Activated CD4-positive, alpha-beta memory T cell treated with anti-CD3 and anti-CD28 coated beads, Interleukin-2, amount 10 ng/mL, durations not matched to agents 7 days and 5 days (primary cell): Measurements from ENCODE around the gene CST3. TPM values are rescaled to one million over a fixed set of nuclear protein-coding genes. Genes with fewer than 3 reads are reported as not detected.
"Not testable (repeated sequence)": the region's sequence is repeated elsewhere in the genome, so short reads cannot be mapped to it uniquely, and the experiment has no call there.

Experiments used
- CTCF ChIA-PET: fragments of 350-600 bp; sonication (Branson Sonifier 250); formaldehyde crosslinking; loops from one replicate; lab custom pipeline; 2021; ENCODE audit warnings: antibody characterized with exemption, inconsistent platforms; lab: Charles Lee
- POLR2A ChIA-PET: fragments of 350-600 bp; sonication (Branson Sonifier 250); formaldehyde crosslinking; loops from one replicate; lab custom pipeline; 2021; ENCODE audit warnings: antibody characterized with exemption; lab: Charles Lee
- DNase-seq: peaks from one replicate; pipeline ENCODE4 v3.0.0-alpha.2; 2020
- H3K27ac Mint-ChIP-seq: one replicate; pipeline ENCODE4 v1.8.0; 2021; ENCODE audit warnings: mild to moderate bottlenecking, mixed read lengths
- H3K27me3 Mint-ChIP-seq: one replicate; pipeline ENCODE4 v1.8.0; 2021; ENCODE audit warnings: mixed read lengths
- H3K36me3 Mint-ChIP-seq: one replicate; pipeline ENCODE4 v1.8.0; 2021; ENCODE audit warnings: low read depth, mixed read lengths
- H3K4me1 Mint-ChIP-seq: one replicate; pipeline ENCODE4 v1.8.0; 2021; ENCODE audit warnings: mixed read lengths
- H3K4me3 Mint-ChIP-seq: one replicate; pipeline ENCODE4 v1.8.0; 2021; ENCODE audit warnings: mild to moderate bottlenecking, mixed read lengths
- H3K9me3 Mint-ChIP-seq: one replicate; pipeline ENCODE4 v1.8.0; 2021; ENCODE audit warnings: mixed read lengths
- total RNA-seq, 2 experiments: library from RNA; stranded (reverse); gene quantifications; one replicate each; pipeline ENCODE4 v1.2.3, GENCODE V29; 2021

The CST3 gene
- total RNA-seq, 2 experiments from 2014 or later, result 0.55 to 0.76 TPM

DNA sequence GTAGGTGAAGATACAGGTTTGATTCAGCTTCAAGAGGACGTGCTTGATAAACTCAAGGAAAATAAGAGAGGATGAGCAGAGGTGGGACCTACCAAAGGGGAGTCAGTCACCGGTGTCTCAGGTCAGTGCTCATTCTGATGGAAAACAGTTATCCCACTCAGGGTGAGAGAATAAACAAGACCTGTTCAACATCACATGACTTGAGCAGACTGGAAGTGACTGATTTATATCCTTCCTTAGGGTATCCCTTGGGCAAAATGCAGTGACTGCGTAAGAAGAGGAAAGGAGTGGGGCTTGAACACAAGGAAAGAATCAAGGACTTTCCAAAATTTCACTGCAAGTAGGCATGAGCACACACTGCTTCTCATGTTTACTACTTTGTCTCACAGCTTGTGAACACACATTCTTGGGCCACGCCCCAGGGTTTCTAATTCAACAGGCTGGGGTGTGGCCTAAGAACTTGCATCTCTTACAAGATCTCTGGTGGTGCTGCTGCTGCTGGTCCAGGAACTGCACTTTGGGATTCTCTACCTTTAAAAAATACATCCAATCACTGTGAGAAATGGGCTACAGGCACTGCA lies 11.6 kb downstream of the CST3 start:
- peaks cover 6% of the 10 kb centered on the region for H3K27me3 Mint-ChIP-seq
- ChIA-PET POLR2A (no interaction called here), CTCF (no interaction called here)
- no peaks in the 10 kb centered on the region for H3K9me3 Mint-ChIP-seq
- no peaks in the 10 kb centered on the region for H3K36me3 Mint-ChIP-seq
- no peak overlapping the region for H3K27ac Mint-ChIP-seq
- no peak for DNase-seq
- H3K4me1 Mint-ChIP-seq, result peaks cover 4% of the 10 kb centered on the region
- H3K4me3 Mint-ChIP-seq, result no peak overlapping the region

DNA sequence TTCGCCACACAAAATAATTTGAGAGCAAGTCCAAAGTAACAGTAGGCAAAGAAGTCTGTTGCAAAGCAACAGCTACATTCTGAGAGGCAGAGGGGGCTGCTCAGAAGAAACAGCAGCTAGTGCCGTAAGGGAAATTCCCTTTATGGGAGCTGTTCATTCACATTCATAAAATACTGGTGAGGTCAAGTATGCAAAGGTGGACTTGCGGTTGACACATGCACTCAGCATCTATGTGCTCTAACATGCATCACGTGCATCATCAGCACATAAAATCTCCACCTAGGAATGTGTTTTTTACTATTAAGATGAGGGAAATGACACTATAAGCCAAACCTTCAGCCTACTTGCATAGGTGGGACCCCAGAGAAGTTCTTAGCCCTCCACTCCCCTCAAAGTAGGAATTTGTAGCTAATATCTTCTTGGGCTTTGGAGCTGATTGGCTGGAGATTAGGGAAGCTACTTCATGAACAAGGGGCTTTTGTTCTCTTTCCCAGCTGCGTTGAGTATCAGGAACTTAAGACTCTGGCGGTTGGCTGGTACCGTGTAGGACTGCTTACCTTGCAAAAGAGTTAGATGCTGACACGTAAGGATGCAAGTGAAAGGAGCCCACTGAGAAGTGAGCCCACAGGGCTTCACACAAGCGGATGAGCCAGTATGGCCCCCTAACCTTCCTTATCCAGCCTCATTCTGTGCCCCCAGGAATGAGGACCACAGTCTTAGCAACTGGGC lies 12.4 kb downstream of the CST3 start:
- peaks cover 4% of the 10 kb centered on the region for H3K4me1 Mint-ChIP-seq
- H3K27me3 Mint-ChIP-seq, result peaks cover 6% of the 10 kb centered on the region
- no peak overlapping the region for H3K4me3 Mint-ChIP-seq
- H3K27ac Mint-ChIP-seq, result no peak overlapping the region
- no peaks in the 10 kb centered on the region for H3K36me3 Mint-ChIP-seq
- ChIA-PET CTCF (no interaction called here), POLR2A (no interaction called here)
- no peak for DNase-seq
- no peaks in the 10 kb centered on the region for H3K9me3 Mint-ChIP-seq

DNA sequence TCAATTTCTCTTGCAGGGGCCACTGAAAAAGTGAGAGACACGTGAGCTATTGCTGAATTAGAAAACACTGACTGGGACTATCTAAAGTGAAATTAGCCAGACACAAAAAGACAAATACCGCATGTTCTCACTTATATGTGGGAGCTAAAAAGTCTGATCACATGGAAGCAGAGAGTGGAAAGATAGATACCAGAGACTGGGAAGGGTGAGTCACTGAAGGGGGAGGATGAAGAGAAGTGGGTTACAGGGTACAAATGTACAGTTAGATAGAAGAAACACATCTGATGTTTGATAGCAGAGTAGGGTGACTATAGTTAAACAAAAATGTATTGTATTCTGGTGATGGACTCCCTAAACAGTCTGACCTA lies 13.4 kb downstream of the CST3 start:
- H3K27ac Mint-ChIP-seq, result no peak overlapping the region
- ChIA-PET CTCF (no interaction called here), POLR2A (no interaction called here)
- H3K36me3 Mint-ChIP-seq, result no peaks in the 10 kb centered on the region
- DNase-seq, result no peak
- H3K27me3 Mint-ChIP-seq, result peaks cover 8% of the 10 kb centered on the region
- no peaks in the 10 kb centered on the region for H3K9me3 Mint-ChIP-seq
- H3K4me3 Mint-ChIP-seq, result no peak overlapping the region
- H3K4me1 Mint-ChIP-seq, result peaks cover 4% of the 10 kb centered on the region

DNA sequence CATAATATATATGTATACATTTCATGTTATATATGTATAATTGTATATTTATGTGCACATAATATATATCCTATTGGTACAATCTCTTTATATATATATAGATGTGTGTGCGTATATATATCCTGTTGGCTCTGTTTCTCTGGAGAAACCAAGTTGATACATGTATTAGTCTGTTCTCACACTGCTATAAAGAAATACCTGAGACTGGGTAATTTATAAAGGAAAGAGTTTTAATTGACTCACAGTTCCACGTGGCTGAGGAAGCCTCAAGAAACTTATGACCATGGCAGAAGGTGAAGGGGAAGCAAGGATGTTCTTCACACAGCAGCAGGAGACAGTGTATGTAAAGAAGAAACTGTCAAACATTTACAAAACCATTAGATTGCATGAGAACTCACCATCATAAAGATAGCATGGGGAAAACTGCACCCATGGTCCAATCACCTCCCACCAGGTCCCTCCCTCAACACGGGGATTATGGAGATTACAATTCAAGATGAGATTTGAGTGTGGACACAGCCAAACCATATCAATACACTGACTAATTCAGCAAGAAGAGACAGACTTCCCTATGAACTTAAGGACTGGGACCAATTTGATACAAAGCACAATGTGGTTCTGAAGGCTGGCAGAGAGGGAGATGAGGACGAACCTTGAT lies 14.0 kb downstream of the CST3 start:
- peaks cover 4% of the 10 kb centered on the region for H3K4me1 Mint-ChIP-seq
- no peak overlapping the region for H3K4me3 Mint-ChIP-seq
- H3K27me3 Mint-ChIP-seq, result peaks cover 10% of the 10 kb centered on the region
- H3K27ac Mint-ChIP-seq, result no peak overlapping the region
- POLR2A ChIA-PET, result no interaction called here
- CTCF ChIA-PET, result no interaction called here
- DNase-seq, result no peak
- no peaks in the 10 kb centered on the region for H3K36me3 Mint-ChIP-seq
- H3K9me3 Mint-ChIP-seq, result no peaks in the 10 kb centered on the region

DNA sequence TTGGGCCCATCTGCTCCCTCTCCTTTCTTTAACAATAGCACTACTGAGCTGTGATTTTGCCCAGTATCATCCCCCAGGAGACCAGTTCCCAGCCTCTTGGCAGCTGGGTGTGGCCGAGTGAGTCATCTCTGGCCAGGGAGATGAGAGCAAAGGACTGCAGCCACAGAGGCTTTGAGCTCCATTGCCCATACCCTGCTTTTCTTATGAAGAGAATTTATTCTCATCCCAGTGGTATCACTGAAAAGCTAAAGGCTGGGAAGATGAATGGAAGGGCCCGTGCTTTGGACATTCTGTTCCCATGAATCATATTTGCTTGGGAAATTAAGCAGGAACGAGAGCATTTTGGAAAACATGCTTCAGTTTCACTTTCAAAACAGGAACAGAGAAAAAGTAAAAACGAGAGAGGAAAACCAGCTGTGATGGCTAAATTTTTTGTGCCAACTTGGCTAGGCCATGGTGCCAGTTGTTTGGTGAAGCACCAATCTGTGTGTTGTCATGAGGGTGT lies 14.9 kb downstream of the CST3 start:
- no peak for DNase-seq
- H3K36me3 Mint-ChIP-seq, result no peaks in the 10 kb centered on the region
- CTCF ChIA-PET, result no interaction called here
- POLR2A ChIA-PET, result no interaction called here
- peaks cover 15% of the 10 kb centered on the region for H3K27me3 Mint-ChIP-seq
- H3K27ac Mint-ChIP-seq, result no peak overlapping the region
- H3K4me3 Mint-ChIP-seq, result no peak overlapping the region
- peaks cover 4% of the 10 kb centered on the region for H3K4me1 Mint-ChIP-seq
- no peaks in the 10 kb centered on the region for H3K9me3 Mint-ChIP-seq

DNA sequence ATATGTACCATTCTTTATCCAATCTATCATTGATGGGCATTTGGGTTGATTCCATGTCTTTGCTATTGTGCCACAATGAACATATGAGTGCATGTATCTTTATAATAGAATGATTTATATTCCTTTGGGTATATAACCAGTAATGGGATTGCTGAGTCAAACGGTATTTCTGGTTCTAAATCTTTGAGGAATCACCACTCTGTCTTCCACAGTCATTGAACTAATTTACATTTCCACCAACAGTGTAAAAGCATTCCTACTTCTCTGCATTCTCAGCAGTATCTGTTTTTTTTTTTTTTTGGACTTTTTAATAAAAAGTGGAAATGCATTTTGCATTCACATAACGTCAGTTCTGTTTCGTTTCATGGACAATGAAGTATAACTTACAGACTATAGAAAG lies 15.4 kb downstream of the CST3 start:
- H3K27ac Mint-ChIP-seq, H3K9me3 Mint-ChIP-seq, H3K4me3 Mint-ChIP-seq, H3K36me3 Mint-ChIP-seq, H3K4me1 Mint-ChIP-seq, POLR2A ChIA-PET, CTCF ChIA-PET, DNase-seq: not testable (repeated sequence)
- peaks cover 17% of the 10 kb centered on the region for H3K27me3 Mint-ChIP-seq

DNA sequence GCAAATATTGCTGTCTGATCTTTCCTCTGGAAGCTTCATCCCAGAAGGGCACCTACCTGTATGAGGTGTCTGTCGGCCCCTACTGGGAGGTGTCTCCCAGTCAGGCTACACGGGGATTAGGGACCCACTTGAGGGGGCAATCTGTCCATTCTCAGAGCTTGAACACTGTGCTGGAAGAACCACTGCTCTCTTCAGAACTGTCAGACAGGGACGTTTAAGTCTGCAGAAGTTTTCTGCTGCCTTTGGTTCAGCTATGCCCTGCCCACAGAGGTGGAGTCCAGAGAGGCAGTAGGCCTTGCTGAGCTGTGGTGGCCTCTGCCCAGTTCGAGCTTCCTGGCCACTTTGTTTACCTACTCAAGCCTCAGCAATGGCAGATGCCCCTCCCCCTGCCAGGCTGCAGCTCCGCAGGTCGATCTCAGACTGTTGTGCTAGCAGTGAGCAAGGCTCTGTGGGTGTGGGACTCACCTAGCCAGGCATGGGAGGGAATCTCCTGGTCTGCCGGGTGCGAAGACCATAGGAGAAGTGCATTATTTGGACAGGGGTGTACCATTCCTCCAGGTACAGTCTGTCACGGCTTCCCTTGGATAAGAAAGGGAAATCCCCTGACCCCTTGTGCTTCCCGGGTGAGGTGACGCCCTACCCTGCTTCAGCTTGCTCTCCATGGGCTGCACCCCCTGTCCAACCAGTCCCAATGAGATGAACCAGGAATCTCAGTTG lies 16.9 kb downstream of the CST3 start:
- H3K27ac Mint-ChIP-seq, H3K4me3 Mint-ChIP-seq, H3K36me3 Mint-ChIP-seq, DNase-seq, H3K4me1 Mint-ChIP-seq, H3K9me3 Mint-ChIP-seq, POLR2A ChIA-PET: not testable (repeated sequence)
- H3K27me3 Mint-ChIP-seq, result peaks cover 25% of the 10 kb centered on the region
- CTCF ChIA-PET, result interaction anchor here (1.1 kb wide), 1 partner anchor 18 kb away, joined by 3 read pairs; no protein-coding TSS in a partner anchor

DNA sequence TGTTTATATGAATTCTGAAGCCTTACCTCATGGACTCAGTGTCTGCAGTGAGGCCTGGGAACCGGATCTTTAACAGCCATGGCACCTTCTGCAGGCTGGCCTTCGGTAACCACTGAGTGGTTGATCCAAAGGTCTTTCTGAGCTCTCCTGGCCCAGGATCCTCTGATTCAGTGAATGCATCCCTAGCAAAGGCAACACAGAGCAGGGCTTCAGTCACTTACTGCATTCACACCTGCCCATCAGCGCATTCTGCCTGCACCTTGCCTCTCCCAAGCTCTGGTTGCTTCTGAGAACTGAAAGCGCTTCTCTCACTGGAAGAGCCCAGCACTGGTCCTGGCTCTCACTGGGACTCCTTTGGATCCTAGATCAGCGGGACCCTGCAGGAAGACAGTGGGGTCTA lies 23.6 kb downstream of the CST3 start:
- CTCF ChIA-PET, result no interaction called here
- DNase-seq, result no peak
- no peak overlapping the region for H3K4me3 Mint-ChIP-seq
- H3K27me3 Mint-ChIP-seq, result peaks cover 21% of the 10 kb centered on the region
- no peak overlapping the region for H3K27ac Mint-ChIP-seq
- POLR2A ChIA-PET, result no interaction called here
- H3K9me3 Mint-ChIP-seq, result no peaks in the 10 kb centered on the region
- no peaks in the 10 kb centered on the region for H3K4me1 Mint-ChIP-seq
- H3K36me3 Mint-ChIP-seq, result no peaks in the 10 kb centered on the region

DNA sequence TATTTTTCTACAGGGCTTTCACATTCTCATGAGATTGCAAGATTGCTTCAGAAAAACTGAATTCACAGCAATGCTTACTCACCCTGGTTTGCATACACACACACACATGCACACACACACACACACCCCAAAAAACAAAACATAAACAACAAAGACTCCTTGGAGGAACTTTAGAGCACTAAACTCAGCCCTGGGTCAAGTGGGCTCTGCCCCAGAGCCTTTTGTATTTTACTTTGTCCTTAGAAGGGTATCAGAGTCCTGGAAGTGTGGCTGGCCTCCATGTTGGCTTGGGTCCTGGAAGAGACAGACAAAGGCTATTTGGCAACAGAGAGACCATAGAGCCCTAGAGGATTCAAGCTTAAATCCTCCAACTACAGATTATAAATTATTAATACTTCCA lies 24.1 kb downstream of the CST3 start:
- H3K4me3 Mint-ChIP-seq, result no peak overlapping the region
- CTCF ChIA-PET, result no interaction called here

DNA sequence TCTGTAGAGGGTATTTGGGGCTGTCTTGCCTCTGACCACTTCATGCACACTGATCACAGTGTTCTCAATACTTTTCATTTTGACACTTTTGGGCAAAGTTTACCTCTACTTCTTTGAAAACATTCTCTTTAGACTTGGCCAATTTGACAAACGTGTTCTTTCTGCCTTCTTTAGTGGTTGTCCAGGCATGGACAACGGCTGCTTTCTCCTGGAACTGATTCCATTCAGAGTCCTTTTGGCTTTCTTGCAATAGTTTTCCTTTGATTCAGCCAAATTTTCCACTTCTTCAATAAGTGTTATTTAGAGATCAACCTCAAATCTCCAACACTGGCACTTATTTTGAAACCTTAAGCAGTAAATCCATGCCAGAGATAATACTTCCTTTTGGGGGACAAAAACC lies 25.4 kb downstream of the CST3 start:
- DNase-seq, result no peak
- ChIA-PET POLR2A (no interaction called here), CTCF (no interaction called here)
- Mint-ChIP-seq H3K9me3 (no peaks in the 10 kb centered on the region), H3K27ac (no peak overlapping the region), H3K4me1 (no peaks in the 10 kb centered on the region), H3K36me3 (no peaks in the 10 kb centered on the region), H3K27me3 (peaks cover 12% of the 10 kb centered on the region), H3K4me3 (no peak overlapping the region)

More for the DNA sequence above, 24.1 kb downstream of the CST3 start:
- Mint-ChIP-seq H3K9me3 (no peaks in the 10 kb centered on the region), H3K36me3 (no peaks in the 10 kb centered on the region), H3K27me3 (peaks cover 20% of the 10 kb centered on the region), H3K27ac (no peak overlapping the region), H3K4me1 (no peaks in the 10 kb centered on the region)
- POLR2A ChIA-PET, result no interaction called here
- no peak for DNase-seq

DNA sequence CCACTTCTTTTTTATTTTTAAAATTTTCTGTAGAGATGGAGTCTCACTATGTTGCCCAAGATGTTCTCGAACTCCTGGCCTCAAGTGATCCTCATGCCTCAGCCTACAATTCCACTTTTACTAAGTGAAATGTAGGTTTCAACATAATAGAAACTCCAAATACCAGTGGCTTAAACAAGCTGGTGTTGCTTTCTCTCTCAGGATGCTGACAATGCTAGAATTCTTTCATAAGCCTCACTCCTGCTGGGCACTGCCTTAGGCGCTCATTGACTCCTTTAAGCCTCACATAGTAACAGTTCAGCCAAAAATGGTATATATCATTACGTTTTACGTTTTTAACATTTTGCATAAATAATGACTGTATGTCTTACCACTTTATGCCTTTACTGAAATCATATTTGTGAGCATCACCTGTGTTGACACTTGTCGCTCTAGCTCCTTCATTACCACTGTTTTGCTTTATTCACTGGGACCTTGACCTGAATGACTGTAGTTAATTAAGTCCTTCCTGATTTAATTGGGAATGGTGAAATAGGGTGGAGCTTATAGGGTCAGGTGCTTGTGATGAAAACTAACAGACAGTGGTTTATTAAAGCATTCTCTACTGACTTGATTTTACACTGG lies 28.2 kb downstream of the CST3 start:
- no peaks in the 10 kb centered on the region for H3K36me3 Mint-ChIP-seq
- peaks cover 4% of the 10 kb centered on the region for H3K27me3 Mint-ChIP-seq
- H3K27ac Mint-ChIP-seq, result no peak overlapping the region
- H3K4me3 Mint-ChIP-seq, result no peak overlapping the region
- POLR2A ChIA-PET, result no interaction called here
- CTCF ChIA-PET, result interaction anchor here (0.9 to 1.1 kb wide), 2 partner anchors 166 to 918 kb away, joined by 3 read pairs; no protein-coding TSS in a partner anchor
- H3K4me1 Mint-ChIP-seq, result peaks cover 4% of the 10 kb centered on the region
- DNase-seq, result no peak
- no peaks in the 10 kb centered on the region for H3K9me3 Mint-ChIP-seq

DNA sequence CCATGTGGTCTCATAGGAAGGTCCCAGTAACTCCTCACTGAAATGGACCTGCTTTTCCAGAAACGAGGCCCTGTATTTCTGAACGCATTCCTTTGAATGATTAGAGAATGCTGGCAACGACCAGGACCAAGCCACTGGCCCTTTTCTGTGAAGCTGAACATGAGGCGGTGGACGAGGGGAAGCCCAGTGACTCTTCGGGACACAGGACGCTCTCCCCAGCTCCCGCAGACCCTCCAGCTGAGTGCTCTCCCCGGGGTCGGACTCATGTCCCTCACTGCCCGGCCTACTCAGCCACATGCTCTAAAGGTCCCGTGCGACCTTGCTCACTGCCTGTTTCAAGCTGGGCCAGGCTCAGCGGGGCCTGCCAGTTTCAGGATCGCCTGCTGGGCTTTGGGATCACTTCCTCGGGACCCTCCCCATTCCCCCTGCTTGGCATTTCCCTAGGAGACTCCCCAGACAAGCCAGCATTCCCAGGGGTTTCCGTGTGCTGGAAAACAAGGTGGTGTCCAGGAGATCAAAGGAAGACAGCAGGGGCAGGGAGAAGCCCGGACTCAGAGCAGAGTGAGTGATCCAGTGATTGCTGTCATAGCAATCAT lies 29.4 kb downstream of the CST3 start:
- ChIA-PET POLR2A (no interaction called here), CTCF (interaction anchor here (0.9 to 1.8 kb wide), 2 partner anchors 165 to 258 kb away, joined by 3 to 8 read pairs; partner anchors contain the start of gene NXT1)
- Mint-ChIP-seq H3K9me3 (no peaks in the 10 kb centered on the region), H3K4me3 (no peak overlapping the region), H3K27ac (no peak overlapping the region), H3K36me3 (no peaks in the 10 kb centered on the region), H3K4me1 (peaks cover 4% of the 10 kb centered on the region), H3K27me3 (peaks cover 4% of the 10 kb centered on the region)
- no peak for DNase-seq
